Measurements from ENCODE around the gene TPPP2.

GRCh38 chr14:21048638-21049037 is 18.6 kb downstream of the TPPP2 start:
- peak in 1 of 3 donors; percentile 18 for TF ChIP-seq POLR2AphosphoS5 (IDR thresholded peaks at IDR 0.05)
- no peak for TF ChIP-seq CTCF (IDR thresholded peaks at IDR 0.05)
- TF ChIP-seq EP300 (IDR thresholded peaks at IDR 0.05): no peak
- TF ChIP-seq POLR2A (IDR thresholded peaks at IDR 0.05): no peak
